ENCODE data around the gene AKR1A1.

- TF ChIP-seq, protein P1, sequence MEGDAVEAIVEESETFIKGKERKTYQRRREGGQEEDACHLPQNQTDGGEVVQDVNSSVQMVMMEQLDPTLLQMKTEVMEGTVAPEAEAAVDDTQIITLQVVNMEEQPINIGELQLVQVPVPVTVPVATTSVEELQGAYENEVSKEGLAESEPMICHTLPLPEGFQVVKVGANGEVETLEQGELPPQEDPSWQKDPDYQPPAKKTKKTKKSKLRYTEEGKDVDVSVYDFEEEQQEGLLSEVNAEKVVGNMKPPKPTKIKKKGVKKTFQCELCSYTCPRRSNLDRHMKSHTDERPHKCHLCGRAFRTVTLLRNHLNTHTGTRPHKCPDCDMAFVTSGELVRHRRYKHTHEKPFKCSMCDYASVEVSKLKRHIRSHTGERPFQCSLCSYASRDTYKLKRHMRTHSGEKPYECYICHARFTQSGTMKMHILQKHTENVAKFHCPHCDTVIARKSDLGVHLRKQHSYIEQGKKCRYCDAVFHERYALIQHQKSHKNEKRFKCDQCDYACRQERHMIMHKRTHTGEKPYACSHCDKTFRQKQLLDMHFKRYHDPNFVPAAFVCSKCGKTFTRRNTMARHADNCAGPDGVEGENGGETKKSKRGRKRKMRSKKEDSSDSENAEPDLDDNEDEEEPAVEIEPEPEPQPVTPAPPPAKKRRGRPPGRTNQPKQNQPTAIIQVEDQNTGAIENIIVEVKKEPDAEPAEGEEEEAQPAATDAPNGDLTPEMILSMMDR (conservative IDR thresholded peaks at IDR 0.05) = no peak
- TF ChIP-seq ZFX (IDR thresholded peaks at IDR 0.05) = no peak
Measured at GRCh38 chr1:45563843-45564242, 13.2 kb downstream of the AKR1A1 start.
